ENCODE measurements around the gene YIPF3. TPM values are rescaled to one million over a fixed set of nuclear protein-coding genes. Genes with fewer than 3 reads are reported as not detected.

YIPF3 gene
- total and polyA plus RNA-seq, 10 of the 15 experiments (the other 5 are each of a cell fraction or from before 2014, with no cell fraction given) = 20.5 to 88.8 (median 44.7) TPM

GRCh38 chr6:43468748-43469681, 47.7 kb downstream of the YIPF3 start:
- no peaks in the 10 kb centered on the region for H3K36me3 ChIP-seq (ENCODE audit: control insufficient read depth in 2 of 2, insufficient read depth in 2 of 2, low read length in 1 of 2)
- no peak for DNase-seq (ENCODE audit: low read depth, low spot score)
- peaks cover 0 to 2% of the 10 kb centered on the region in 2 experiments; a peak in 1 of 4 replicates for H3K27me3 ChIP-seq (replicated peaks in 1 of 2; ENCODE audit: control insufficient read depth in 2 of 2, insufficient read depth in 2 of 2, low read length in 1 of 2)
- in situ Hi-C loops (cut with MboI) = no loop called here
- no peak overlapping the region for H3K27ac ChIP-seq (ENCODE audit: control insufficient read depth, insufficient read depth)
- H3K9ac ChIP-seq (ENCODE audit: control insufficient read depth, insufficient read depth, low read length) = no peak overlapping the region
- intact Hi-C loops (cut with micrococcal nuclease; ENCODE audit: unreplicated experiment) = no loop called here
- no TSS peak for BruUV-seq (replicated peaks)
- WGBS (ENCODE audit: insufficient coverage, insufficient replicate concordance, low lambda C conversion rate, missing lambda C conversion rate) = 57% methylated on average over 13 of the region's 13 CpGs
- ChIA-PET POLR2A (no interaction called here), CTCF (no interaction called here), RAD21 (ENCODE audit: unreplicated experiment) (interaction anchor here (1.4 kb wide), 1 partner anchor 33 kb away, joined by 3 read pairs; no protein-coding TSS in a partner anchor), SMC1A (ENCODE audit: uncharacterized antibody, unreplicated experiment) (no interaction called here)
- no peak overlapping the region for H3K4me2 ChIP-seq (ENCODE audit: control insufficient read depth, insufficient read depth)
- no peak overlapping the region for H3K4me3 ChIP-seq
- H4K20me1 ChIP-seq (ENCODE audit: control insufficient read depth, insufficient read depth) = no peaks in the 10 kb centered on the region
- no peaks in the 10 kb centered on the region for H3K4me1 ChIP-seq (ENCODE audit: control insufficient read depth, insufficient read depth, low read length)
- TF ChIP-seq ZBTB40 (IDR thresholded peaks at IDR 0.05; ENCODE audit: borderline replicate concordance) (no peak), ZBTB11 (CRISPR knock-in tag; IDR thresholded peaks at IDR 0.05) (no peak), IKZF1 (conservative IDR thresholded peaks at IDR 0.05) (no peak), MAX (IDR thresholded peaks at IDR 0.05; ENCODE audit: low read depth, low read length) (no peak), ASH2L (IDR thresholded peaks at IDR 0.05; ENCODE audit: borderline replicate concordance, low read depth) (no peak), ETV6 (conservative IDR thresholded peaks at IDR 0.05 in 1 of 2, IDR thresholded peaks at IDR 0.05 in 1 of 2; ENCODE audit: borderline replicate concordance in 1 of 2, low read depth in 1 of 2) (no peak)
- no peak for FAIRE-seq
- no peak for ATAC-seq
- H3K79me2 ChIP-seq (ENCODE audit: control insufficient read depth, insufficient read depth, low read length) = no peaks in the 10 kb centered on the region
- no peaks in the 10 kb centered on the region for H3K9me3 ChIP-seq (replicated peaks; ENCODE audit: control insufficient read depth, insufficient read depth, low read length)
- no peak overlapping the region for H2AFZ ChIP-seq (ENCODE audit: control insufficient read depth, low read depth, low read length)

All from GM12878 (cell line).